Right lobe of liver (tissue), 4 donors: ENCODE measurements around the gene LXN.

Experiments used
- POLR2A ChIP-seq: fragments of 450-650 bp; IDR thresholded peaks from one replicate; pipeline ENCODE4 v1.6.1; 2017; ENCODE audit warnings: antibody characterized with exemption, mild to moderate bottlenecking
- TF ChIP-seq, protein P1 (sequence below), 4 donors: fragments of 200-600 bp in 3 of 4; fragments of 450-650 bp in 1 of 4; IDR thresholded peaks; one replicate each; pipeline versions ENCODE4 v1.5.1 to v1.8.0; 2016 to 2022; ENCODE audit warnings: antibody characterized with exemption in 4 of 4, mild to moderate bottlenecking in 2 of 4
- donor health status: DM: no; HTN: no; CAD: no.
- donor health status: DM: no; HTN: no; CAD: no.
- donor health status: DM: no; HTN: yes; CAD: no.

DNA sequence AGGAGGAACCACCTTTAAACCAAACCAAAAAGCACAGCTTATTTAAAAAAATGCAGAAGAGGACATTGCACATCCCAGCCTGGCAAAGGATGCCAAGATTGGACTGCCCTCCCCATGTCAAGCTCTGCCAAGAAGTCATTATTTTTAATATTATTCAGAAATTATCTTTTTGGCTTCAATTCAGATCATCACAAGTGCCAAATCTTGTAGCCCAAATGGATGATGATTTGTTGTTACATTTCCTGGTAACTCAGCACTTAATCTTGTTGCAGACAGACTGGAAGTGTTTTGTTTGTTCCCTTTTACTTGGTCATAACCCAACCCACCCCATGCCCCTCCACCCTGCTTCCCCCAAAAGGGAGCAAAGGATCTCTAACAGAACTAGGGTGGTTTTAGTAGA, 28.1 kb upstream of the LXN start:
- TF ChIP-seq, protein P1, sequence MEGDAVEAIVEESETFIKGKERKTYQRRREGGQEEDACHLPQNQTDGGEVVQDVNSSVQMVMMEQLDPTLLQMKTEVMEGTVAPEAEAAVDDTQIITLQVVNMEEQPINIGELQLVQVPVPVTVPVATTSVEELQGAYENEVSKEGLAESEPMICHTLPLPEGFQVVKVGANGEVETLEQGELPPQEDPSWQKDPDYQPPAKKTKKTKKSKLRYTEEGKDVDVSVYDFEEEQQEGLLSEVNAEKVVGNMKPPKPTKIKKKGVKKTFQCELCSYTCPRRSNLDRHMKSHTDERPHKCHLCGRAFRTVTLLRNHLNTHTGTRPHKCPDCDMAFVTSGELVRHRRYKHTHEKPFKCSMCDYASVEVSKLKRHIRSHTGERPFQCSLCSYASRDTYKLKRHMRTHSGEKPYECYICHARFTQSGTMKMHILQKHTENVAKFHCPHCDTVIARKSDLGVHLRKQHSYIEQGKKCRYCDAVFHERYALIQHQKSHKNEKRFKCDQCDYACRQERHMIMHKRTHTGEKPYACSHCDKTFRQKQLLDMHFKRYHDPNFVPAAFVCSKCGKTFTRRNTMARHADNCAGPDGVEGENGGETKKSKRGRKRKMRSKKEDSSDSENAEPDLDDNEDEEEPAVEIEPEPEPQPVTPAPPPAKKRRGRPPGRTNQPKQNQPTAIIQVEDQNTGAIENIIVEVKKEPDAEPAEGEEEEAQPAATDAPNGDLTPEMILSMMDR (IDR thresholded peaks at IDR 0.05) = no peak
- TF ChIP-seq POLR2A = no peak
